ENCODE data around the gene TPCN2.

- TF ChIP-seq CTCF (IDR thresholded peaks at IDR 0.05) (no peak), POLR2A (IDR thresholded peaks at IDR 0.05) (no peak)
Measured at GRCh38 chr11:69005631-69006368, 42.9 kb upstream of the TPCN2 start.
